SJCRH30 (cell line): Measurements from ENCODE around the gene OR2A7. TPM values are rescaled to one million over a fixed set of nuclear protein-coding genes. Genes with fewer than 3 reads are reported as not detected.
"Not testable (repeated sequence)": the region's sequence is repeated elsewhere in the genome, so short reads cannot be mapped to it uniquely, and the experiment has no call there.

Experiments
- DNase-seq, 2 experiments: peaks; one replicate each; pipeline ENCODE4 v3.0.0-alpha.2; 2015 to 2020
- H3K27ac ChIP-seq: fragments of 250-450 bp; sonication (Bioruptor Pico); 2 replicates; pipeline ENCODE4 v1.5.1; 2020; ENCODE audit warnings: mild to moderate bottlenecking, moderate library complexity
- H3K27me3 ChIP-seq: fragments of 250-450 bp; sonication (Bioruptor Pico); 2 replicates; pipeline ENCODE4 v1.5.1; 2020; ENCODE audit warnings: mild to moderate bottlenecking, moderate library complexity
- H3K36me3 ChIP-seq: fragments of 250-450 bp; sonication (Bioruptor Pico); 2 replicates; pipeline ENCODE4 v1.5.1; 2020; ENCODE audit warnings: mild to moderate bottlenecking, moderate library complexity
- H3K4me1 ChIP-seq: fragments of 250-450 bp; sonication (Bioruptor Pico); 2 replicates; pipeline ENCODE4 v1.5.1; 2020; ENCODE audit warnings: mild to moderate bottlenecking, moderate library complexity
- H3K4me3 ChIP-seq: fragments of 250-450 bp; sonication (Bioruptor Pico); 2 replicates; pipeline ENCODE4 v1.5.1; 2020; ENCODE audit warnings: mild to moderate bottlenecking, moderate library complexity
- H3K9me3 ChIP-seq: fragments of 250-450 bp; sonication (Bioruptor Pico); replicated peaks from 2 replicates; pipeline ENCODE4 v1.5.1; 2020; ENCODE audit warnings: mild to moderate bottlenecking, moderate library complexity
- total RNA-seq: library from RNA; depleted of rRNA; stranded (reverse); fragments of >200 nt; shearing (Covaris generic); gene quantifications from 2 replicates; pipeline ENCODE4 v1.2.3, GENCODE V29; 2014; rRNA removed

The OR2A7 gene
- total RNA-seq, 1 experiment from 2014 or later: not detected

- DNase-seq: not testable (repeated sequence)
Observed at GRCh38 chr7:144226866-144227265, 37.7 kb downstream of the OR2A7 start.

DNA sequence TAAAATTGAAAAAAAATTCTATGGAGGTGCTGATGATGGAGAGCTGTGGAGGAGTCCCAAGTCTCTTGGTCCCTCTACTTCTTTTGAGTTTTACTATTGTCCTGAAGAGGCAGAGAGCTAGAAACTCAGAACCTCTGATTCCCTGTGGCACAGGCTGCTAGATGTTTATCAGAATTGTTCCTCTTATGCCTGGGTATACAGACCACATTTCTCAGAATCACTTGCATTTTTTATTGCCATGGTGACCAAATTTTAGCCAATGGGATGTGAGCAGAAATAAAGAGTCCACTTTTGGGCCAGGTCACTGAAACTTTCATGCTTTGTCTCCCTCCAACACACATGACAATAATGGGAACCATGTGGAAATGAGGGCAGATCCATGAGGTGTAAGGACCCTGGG is 40.9 kb downstream of the OR2A7 start:
- H3K4me1 ChIP-seq, H3K36me3 ChIP-seq, H3K27me3 ChIP-seq, H3K9me3 ChIP-seq, H3K27ac ChIP-seq, H3K4me3 ChIP-seq, DNase-seq: not testable (repeated sequence)

More at GRCh38 chr7:144226866-144227265, 37.7 kb downstream of the OR2A7 start:
- H3K4me3 ChIP-seq, H3K36me3 ChIP-seq, H3K9me3 ChIP-seq, H3K27ac ChIP-seq, H3K4me1 ChIP-seq, H3K27me3 ChIP-seq: not testable (repeated sequence)

DNA sequence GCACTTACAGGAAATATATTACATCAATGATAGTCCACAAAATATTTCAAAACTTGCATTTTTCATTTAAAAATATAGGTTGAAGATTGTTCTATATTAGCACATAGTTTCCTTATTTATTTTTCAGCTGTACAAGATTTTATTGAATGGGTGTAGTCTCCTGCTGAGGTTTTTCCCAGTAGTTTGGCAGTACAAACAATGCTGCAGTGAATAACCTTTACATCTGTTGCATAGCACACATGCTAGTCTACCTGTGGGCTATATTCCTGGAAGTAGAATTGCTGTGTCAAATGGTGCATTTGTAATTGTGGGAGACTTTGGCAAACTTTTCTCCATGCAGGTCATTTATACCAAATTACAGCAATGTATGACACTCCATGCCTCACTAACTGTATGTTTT is 44.1 kb downstream of the OR2A7 start:
- not testable (repeated sequence) for H3K36me3 ChIP-seq, H3K27ac ChIP-seq, H3K4me3 ChIP-seq, H3K9me3 ChIP-seq, DNase-seq, H3K4me1 ChIP-seq, H3K27me3 ChIP-seq

DNA sequence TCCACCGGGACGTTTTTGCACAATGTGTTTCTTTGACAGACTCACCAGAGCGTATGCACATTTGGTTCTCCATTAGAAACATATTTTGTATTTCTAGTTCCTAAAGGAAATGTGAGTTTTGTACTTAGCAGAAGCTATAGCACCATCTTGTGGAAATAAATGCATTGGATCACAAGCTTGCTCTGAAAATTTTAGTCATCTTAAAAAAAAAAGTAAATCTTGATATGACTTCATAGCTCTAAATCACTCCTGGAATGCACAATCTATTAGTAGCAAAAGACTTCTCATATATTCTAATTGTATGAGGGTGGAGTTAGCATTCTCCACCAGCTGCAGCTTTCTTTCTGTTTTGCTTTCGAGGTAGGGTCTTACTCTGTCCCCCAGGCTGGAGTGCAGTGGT is 45.4 kb downstream of the OR2A7 start:
- H3K4me1 ChIP-seq, H3K27ac ChIP-seq, H3K9me3 ChIP-seq, H3K27me3 ChIP-seq, DNase-seq, H3K4me3 ChIP-seq, H3K36me3 ChIP-seq: not testable (repeated sequence)

- not testable (repeated sequence) for H3K9me3 ChIP-seq, H3K27me3 ChIP-seq, H3K36me3 ChIP-seq, DNase-seq, H3K27ac ChIP-seq, H3K4me3 ChIP-seq, H3K4me1 ChIP-seq
Observed at GRCh38 chr7:144218581-144218980, 46.0 kb downstream of the OR2A7 start.

GRCh38 chr7:144217200-144217599 is 47.4 kb downstream of the OR2A7 start:
- not testable (repeated sequence) for DNase-seq, H3K9me3 ChIP-seq, H3K4me1 ChIP-seq, H3K27me3 ChIP-seq, H3K36me3 ChIP-seq, H3K4me3 ChIP-seq, H3K27ac ChIP-seq

Other genes starting within 250 kb of the OR2A7 start
- not detected in 2 replicates for gene OR2A5, start 215.8 kb downstream of the OR2A7 start, total RNA-seq
- not detected in 2 replicates for gene OR2A25, start 195.0 kb downstream of the OR2A7 start, total RNA-seq
- gene OR2A12, start 178.5 kb downstream of the OR2A7 start, total RNA-seq: not detected in 2 replicates
- gene OR2A2, start 155.2 kb downstream of the OR2A7 start, total RNA-seq: not detected in 2 replicates
- gene OR2A14, start 141.6 kb downstream of the OR2A7 start, total RNA-seq: not detected in 2 replicates
- gene CTAGE4, start 81.3 kb downstream of the OR2A7 start, total RNA-seq: not detected in 2 replicates
- gene ARHGEF35, start 69.0 kb downstream of the OR2A7 start, total RNA-seq: not detected in 2 replicates
- not detected in 2 replicates for gene OR2A42, start 25.2 kb downstream of the OR2A7 start, total RNA-seq
- gene CTAGE8, start 4.5 kb upstream of the OR2A7 start, total RNA-seq: not detected in 2 replicates
- not detected in 2 replicates for gene OR2A1, start 47.6 kb upstream of the OR2A7 start, total RNA-seq
- not detected in 2 replicates for gene ARHGEF5, start 90.6 kb upstream of the OR2A7 start, total RNA-seq
- gene NOBOX, start 138.9 kb upstream of the OR2A7 start, total RNA-seq: not detected in 2 replicates